Activated naive CD8-positive, alpha-beta T cell treated with anti-CD3 and anti-CD28 coated beads for 36 hours (primary cell): ENCODE measurements around the gene SEL1L. TPM values are rescaled to one million over a fixed set of nuclear protein-coding genes. Genes with fewer than 3 reads are reported as not detected.

ENCODE experiments used
- DNase-seq: peaks from one replicate; pipeline ENCODE4 v3.0.0; 2021
- H3K27ac Mint-ChIP-seq: one replicate; pipeline ENCODE4 v1.8.0; 2022; ENCODE audit warnings: mild to moderate bottlenecking, moderate library complexity, mixed read lengths
- H3K27me3 Mint-ChIP-seq: one replicate; pipeline ENCODE4 v1.8.0; 2022; ENCODE audit warnings: mild to moderate bottlenecking, mixed read lengths
- H3K36me3 Mint-ChIP-seq: one replicate; pipeline ENCODE4 v1.8.0; 2021; ENCODE audit warnings: mild to moderate bottlenecking, mixed read lengths
- H3K4me1 Mint-ChIP-seq: one replicate; pipeline ENCODE4 v1.8.0; 2021; ENCODE audit warnings: mixed read lengths
- H3K4me3 Mint-ChIP-seq: one replicate; pipeline ENCODE4 v1.8.0; 2022; ENCODE audit warnings: mild to moderate bottlenecking, moderate library complexity, mixed read lengths
- H3K9me3 Mint-ChIP-seq: one replicate; pipeline ENCODE4 v1.8.0; 2022; ENCODE audit warnings: mixed read lengths
- total RNA-seq, 2 experiments: library from RNA; stranded (reverse); gene quantifications; one replicate each; pipeline ENCODE4 v1.2.3, GENCODE V29; 2021

The SEL1L gene
- total RNA-seq, 2 experiments from 2014 or later, result 56.0 to 58.7 TPM

- no peak overlapping the region for H3K4me3 Mint-ChIP-seq
- no peaks in the 10 kb centered on the region for H3K9me3 Mint-ChIP-seq
Observed at GRCh38 chr14:81452341-81453133, 81.1 kb downstream of the SEL1L start.

GRCh38 chr14:81450976-81451375, 82.7 kb downstream of the SEL1L start:
- Mint-ChIP-seq H3K36me3 (no peaks in the 10 kb centered on the region), H3K27me3 (peaks cover 16% of the 10 kb centered on the region), H3K27ac (no peak overlapping the region), H3K4me3 (no peak overlapping the region), H3K9me3 (no peaks in the 10 kb centered on the region), H3K4me1 (peaks cover 9% of the 10 kb centered on the region)
- no peak for DNase-seq

More at GRCh38 chr14:81452341-81453133, 81.1 kb downstream of the SEL1L start:
- Mint-ChIP-seq H3K27ac (no peak overlapping the region), H3K27me3 (peaks cover 14% of the 10 kb centered on the region), H3K36me3 (no peaks in the 10 kb centered on the region), H3K4me1 (peaks cover 9% of the 10 kb centered on the region)
- no peak for DNase-seq

GRCh38 chr14:81450100-81450531, 83.5 kb downstream of the SEL1L start:
- no peak overlapping the region for H3K27ac Mint-ChIP-seq
- DNase-seq, result no peak
- H3K4me1 Mint-ChIP-seq, result peaks cover 2% of the 10 kb centered on the region
- no peaks in the 10 kb centered on the region for H3K9me3 Mint-ChIP-seq
- no peak overlapping the region for H3K4me3 Mint-ChIP-seq
- peaks cover 18% of the 10 kb centered on the region for H3K27me3 Mint-ChIP-seq
- H3K36me3 Mint-ChIP-seq, result no peaks in the 10 kb centered on the region

- peaks cover 20% of the 10 kb centered on the region for H3K27me3 Mint-ChIP-seq
- H3K27ac Mint-ChIP-seq, result no peak overlapping the region
- no peak overlapping the region for H3K4me3 Mint-ChIP-seq
- no peaks in the 10 kb centered on the region for H3K9me3 Mint-ChIP-seq
- H3K4me1 Mint-ChIP-seq, result peaks cover 2% of the 10 kb centered on the region
- no peak for DNase-seq
- H3K36me3 Mint-ChIP-seq, result no peaks in the 10 kb centered on the region
Observed at GRCh38 chr14:81449576-81449975, 84.1 kb downstream of the SEL1L start.

GRCh38 chr14:81449114-81449513, 84.5 kb downstream of the SEL1L start:
- Mint-ChIP-seq H3K36me3 (no peaks in the 10 kb centered on the region), H3K4me1 (peaks cover 2% of the 10 kb centered on the region)

GRCh38 chr14:81447021-81447764, 86.5 kb downstream of the SEL1L start:
- no peak overlapping the region for H3K27ac Mint-ChIP-seq
- DNase-seq, result no peak
- no peaks in the 10 kb centered on the region for H3K4me1 Mint-ChIP-seq
- H3K36me3 Mint-ChIP-seq, result no peaks in the 10 kb centered on the region
- H3K27me3 Mint-ChIP-seq, result peaks cover 35% of the 10 kb centered on the region
- no peak overlapping the region for H3K4me3 Mint-ChIP-seq
- no peaks in the 10 kb centered on the region for H3K9me3 Mint-ChIP-seq

More at GRCh38 chr14:81449114-81449513, 84.5 kb downstream of the SEL1L start:
- Mint-ChIP-seq H3K9me3 (no peaks in the 10 kb centered on the region), H3K27me3 (peaks cover 24% of the 10 kb centered on the region), H3K27ac (no peak overlapping the region), H3K4me3 (no peak overlapping the region)
- no peak for DNase-seq

DNA sequence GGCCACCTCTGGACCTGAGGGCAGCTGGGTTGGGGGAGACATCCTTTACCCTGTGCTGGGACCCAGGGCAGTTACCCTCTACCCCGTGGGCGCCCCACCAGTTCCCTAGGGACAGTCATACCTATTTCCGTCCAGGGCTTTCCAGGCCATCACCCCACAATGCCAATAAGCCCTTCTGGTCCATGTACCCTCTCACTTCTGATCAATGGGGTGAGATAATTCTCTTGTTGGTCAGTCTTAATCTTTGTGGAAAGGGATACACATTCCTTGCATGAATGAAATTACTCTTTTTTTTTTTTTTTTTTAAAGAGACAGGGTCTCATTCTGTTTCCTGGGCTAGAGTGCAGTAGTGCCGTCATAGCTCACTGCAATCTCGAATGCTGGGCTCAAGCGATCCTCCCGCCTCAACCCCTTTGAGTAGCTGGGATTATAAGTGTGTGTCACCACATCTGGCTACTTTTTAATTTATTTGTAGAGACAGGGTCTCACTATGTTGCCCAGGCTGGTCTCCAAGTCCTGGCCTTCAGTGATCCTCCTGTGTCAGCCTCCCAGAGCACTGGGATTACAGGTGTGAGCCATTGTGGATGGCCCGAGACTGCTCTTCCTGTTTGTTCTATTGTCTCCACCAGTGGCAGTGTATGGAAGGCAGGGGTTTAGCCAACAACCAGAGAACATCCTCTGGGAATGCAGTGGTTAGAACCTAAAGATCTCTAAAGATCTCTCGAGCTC, 87.2 kb downstream of the SEL1L start:
- Mint-ChIP-seq H3K9me3 (no peaks in the 10 kb centered on the region), H3K27me3 (peaks cover 40% of the 10 kb centered on the region), H3K36me3 (no peaks in the 10 kb centered on the region), H3K4me1 (no peaks in the 10 kb centered on the region), H3K27ac (no peak overlapping the region), H3K4me3 (no peak overlapping the region)
- no peak for DNase-seq

DNA sequence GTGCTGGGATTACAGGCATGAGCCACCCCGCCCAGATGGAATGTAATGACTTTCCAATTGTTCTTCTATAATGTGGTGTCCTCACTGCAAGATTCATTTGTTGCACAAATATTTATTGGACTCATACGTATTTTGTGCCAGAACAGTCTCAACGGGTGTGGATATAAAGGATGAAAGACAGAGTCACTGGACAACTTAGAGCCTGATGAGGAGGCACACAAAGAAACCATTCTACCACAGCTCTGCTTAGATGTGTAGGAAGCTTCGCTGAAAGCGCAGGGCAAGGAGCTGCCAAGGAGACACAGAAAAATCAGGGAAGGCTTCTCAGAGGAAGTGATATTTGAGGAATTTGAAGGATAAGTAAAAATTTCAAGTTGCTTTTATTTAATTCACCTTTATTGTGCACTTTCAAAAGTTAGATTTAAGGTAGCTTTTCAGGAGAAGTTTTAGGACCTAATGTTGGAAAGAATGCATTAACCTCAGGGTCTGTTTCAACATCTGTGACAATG, 92.0 kb downstream of the SEL1L start:
- H3K36me3 Mint-ChIP-seq, result no peaks in the 10 kb centered on the region
- H3K27ac Mint-ChIP-seq, result no peak overlapping the region
- peaks cover 71% of the 10 kb centered on the region for H3K27me3 Mint-ChIP-seq
- peaks cover 4% of the 10 kb centered on the region for H3K4me1 Mint-ChIP-seq
- H3K9me3 Mint-ChIP-seq, result no peaks in the 10 kb centered on the region
- H3K4me3 Mint-ChIP-seq, result no peak overlapping the region
- no peak for DNase-seq

GRCh38 chr14:81440041-81440440, 93.6 kb downstream of the SEL1L start:
- no peaks in the 10 kb centered on the region for H3K9me3 Mint-ChIP-seq
- no peak overlapping the region for H3K4me3 Mint-ChIP-seq
- peaks cover 9% of the 10 kb centered on the region for H3K4me1 Mint-ChIP-seq
- no peaks in the 10 kb centered on the region for H3K36me3 Mint-ChIP-seq
- peaks cover 77% of the 10 kb centered on the region for H3K27me3 Mint-ChIP-seq
- H3K27ac Mint-ChIP-seq, result no peak overlapping the region
- no peak for DNase-seq

DNA sequence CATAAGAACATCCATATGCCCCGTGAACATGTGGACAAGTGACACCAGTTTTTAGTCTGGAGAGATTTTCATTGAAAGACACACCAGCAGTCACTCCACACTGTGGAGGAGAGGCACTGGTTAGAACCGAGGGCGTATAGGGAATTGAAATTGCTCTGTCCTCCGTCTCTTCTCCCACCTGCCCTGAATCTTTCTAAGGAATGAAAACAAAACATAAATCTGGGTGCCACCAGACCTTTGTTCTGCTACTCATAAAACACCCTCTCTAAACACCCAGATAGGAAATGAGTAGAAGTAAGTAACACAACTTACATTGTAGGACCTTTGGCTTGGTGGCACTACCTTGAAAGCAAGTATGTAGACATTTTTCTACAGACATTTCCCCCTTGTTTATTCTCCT, 96.4 kb downstream of the SEL1L start:
- Mint-ChIP-seq H3K36me3 (no peaks in the 10 kb centered on the region), H3K4me1 (peaks cover 14% of the 10 kb centered on the region), H3K27me3 (peaks cover 88% of the 10 kb centered on the region), H3K4me3 (peak overlapping the region; percentile 61), H3K27ac (no peak overlapping the region), H3K9me3 (no peaks in the 10 kb centered on the region)
- DNase-seq, result no peak

DNA sequence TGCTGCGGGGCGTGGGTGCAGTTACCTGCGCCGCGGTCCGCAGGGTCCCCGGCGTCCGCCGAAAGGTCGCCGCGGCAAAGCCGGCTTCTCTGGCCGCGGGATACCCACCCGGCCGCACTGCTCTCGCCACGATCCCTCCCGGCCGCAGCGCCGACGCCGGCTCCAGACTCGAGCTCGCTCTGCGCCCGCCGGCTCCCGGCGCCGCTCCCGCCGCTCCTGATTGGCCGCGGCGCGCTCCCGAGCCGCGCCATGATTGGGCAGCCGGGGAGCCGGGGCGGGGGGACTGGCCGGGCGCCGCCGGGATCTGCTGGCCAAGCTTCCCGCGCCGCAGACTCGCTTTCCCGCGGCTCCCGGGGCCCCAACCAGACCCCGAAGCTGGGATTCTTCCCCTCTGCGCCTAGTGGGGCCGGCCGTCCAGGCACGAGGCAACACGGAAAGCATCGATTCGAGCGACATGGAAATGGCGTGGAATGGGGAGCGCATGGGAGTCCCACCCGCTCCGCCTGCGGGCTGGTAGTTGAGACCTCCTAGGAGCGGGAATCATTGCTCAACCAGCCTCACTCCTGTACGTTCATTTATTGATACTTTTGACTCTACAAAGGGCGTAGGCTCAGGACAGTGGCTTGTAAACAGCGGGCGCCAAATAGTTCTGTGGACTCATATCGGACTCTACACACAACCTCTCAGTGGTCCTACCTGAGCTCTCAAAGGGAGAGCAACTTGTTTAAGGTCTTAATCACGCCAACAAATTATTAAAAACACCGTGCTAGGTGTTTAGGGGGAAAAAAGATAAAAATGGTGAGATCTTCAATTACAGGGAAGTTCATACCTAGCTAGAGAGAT, 97.1 kb downstream of the SEL1L start:
- Mint-ChIP-seq H3K9me3 (no peaks in the 10 kb centered on the region), H3K4me1 (peaks cover 14% of the 10 kb centered on the region), H3K27me3 (peaks cover 90% of the 10 kb centered on the region), H3K27ac (no peak overlapping the region), H3K36me3 (no peaks in the 10 kb centered on the region), H3K4me3 (peak overlapping the region; percentile 61)
- DNase-seq, result peak; percentile 73

- Mint-ChIP-seq H3K36me3 (no peaks in the 10 kb centered on the region), H3K4me3 (peak overlapping the region; percentile 74), H3K27ac (no peak overlapping the region), H3K9me3 (no peaks in the 10 kb centered on the region), H3K27me3 (peaks cover 81% of the 10 kb centered on the region), H3K4me1 (peaks cover 14% of the 10 kb centered on the region)
- peak; percentile 22 for DNase-seq
Observed at GRCh38 chr14:81435391-81436295, 98.0 kb downstream of the SEL1L start.

- DNase-seq, result no peak
- peak overlapping the region; percentile 74 for H3K4me3 Mint-ChIP-seq
- peaks cover 77% of the 10 kb centered on the region for H3K27me3 Mint-ChIP-seq
- H3K27ac Mint-ChIP-seq, result no peak overlapping the region
- H3K36me3 Mint-ChIP-seq, result no peaks in the 10 kb centered on the region
- peaks cover 14% of the 10 kb centered on the region for H3K4me1 Mint-ChIP-seq
- H3K9me3 Mint-ChIP-seq, result no peaks in the 10 kb centered on the region
Observed at GRCh38 chr14:81435048-81435390, 98.6 kb downstream of the SEL1L start.
